GM12878 (cell line): Measurements from ENCODE around the gene SIRT7. TPM values are rescaled to one million over a fixed set of nuclear protein-coding genes. Genes with fewer than 3 reads are reported as not detected.

Experiments
- ESRRA ChIP-seq: IDR thresholded peaks from 2 replicates; pipeline ENCODE4 v1.6.1; 2012; ENCODE audit warnings: mild to moderate bottlenecking, low read length, improper control_type of control experiment
- IRF4 ChIP-seq: IDR thresholded peaks from 2 replicates; pipeline ENCODE4 v1.6.1; 2011; ENCODE audit warnings: low read depth, low read length
- KAT2A ChIP-seq: conservative IDR thresholded peaks from 2 replicates; pipeline ENCODE4 v1.6.1; 2011; ENCODE audit warnings: low read depth, low read length; ENCODE audit not compliant: control insufficient read depth
- MAX ChIP-seq: IDR thresholded peaks from 2 replicates; pipeline ENCODE4 v1.6.1; 2012; ENCODE audit warnings: low read depth, low read length, improper control_type of control experiment
- MTA2 ChIP-seq: fragments of 450-650 bp; IDR thresholded peaks from 2 replicates; pipeline ENCODE4 v1.6.1; 2016; ENCODE audit warnings: low read depth, mild to moderate bottlenecking, moderate library complexity
- NFYB ChIP-seq: IDR thresholded peaks from 2 replicates; pipeline ENCODE4 v1.6.1; 2011; ENCODE audit warnings: low read depth, mild to moderate bottlenecking, low read length, improper control_type of control experiment, moderate library complexity; ENCODE audit not compliant: insufficient read depth
- POLR2A ChIP-seq: IDR thresholded peaks from 2 replicates; pipeline ENCODE4 v1.6.1; 2011; ENCODE audit warnings: low read depth, mild to moderate bottlenecking, low read length
- REST ChIP-seq: IDR thresholded peaks from 2 replicates; pipeline ENCODE4 v1.6.1; 2012; ENCODE audit warnings: mild to moderate bottlenecking, low read depth, low read length
- SUZ12 ChIP-seq: fragments of 200-600 bp; sonication (generic); IDR thresholded peaks from one replicate; pipeline ENCODE4 v1.6.1; 2018; ENCODE audit warnings: antibody characterized with exemption, mild to moderate bottlenecking; ENCODE audit not compliant: unreplicated experiment
- TARDBP ChIP-seq: IDR thresholded peaks from 2 replicates; pipeline ENCODE4 v1.6.1; 2016; ENCODE audit warnings: borderline replicate concordance
- YY1 ChIP-seq: IDR thresholded peaks from 2 replicates; pipeline ENCODE4 v1.6.1; 2011; ENCODE audit warnings: low read depth, mild to moderate bottlenecking, low read length
- ZNF384 ChIP-seq: IDR thresholded peaks from 2 replicates; pipeline ENCODE4 v1.6.1; 2012; ENCODE audit warnings: low read depth, mild to moderate bottlenecking, low read length, improper control_type of control experiment, borderline replicate concordance
- ZZZ3 ChIP-seq: IDR thresholded peaks from 2 replicates; pipeline ENCODE4 v1.6.1; 2011; ENCODE audit warnings: low read depth; ENCODE audit not compliant: control insufficient read depth, insufficient read length
- polyA plus RNA-seq, 11 experiments: library from polyadenylated mRNA; depleted of rRNA in 4 of 11; unstranded in 6 of 11; stranded (reverse) in 5 of 11; fragments of >200 nt; fragmentation: Nextera tagmentation in 4 of 11; fragmentation: Illumina TruSeq in 1 of 11; extraction: Ambion mirVana in 4 of 11; extraction: Trizol in 1 of 11; gene quantifications; 1 replicate in 1 of 11; 2 replicates in 10 of 11; pipeline versions ENCODE4 v1.2.1 to v1.2.3, GENCODE V29; 2011 to 2016; ENCODE audit warnings: inconsistent platforms in 2 of 11, missing spikeins in 2 of 11, low read depth in 1 of 11
- total RNA-seq, 4 experiments: library from RNA; depleted of rRNA in 3 of 4; stranded (reverse); fragments of >200 nt in 3 of 4; fragmentation: Illumina TruSeq in 1 of 4; extraction: Trizol in 1 of 4; gene quantifications; 2 replicates each; pipeline versions ENCODE4 v1.2.1 to v1.2.3, GENCODE V29; 2013 to 2021

SIRT7 gene
- total and polyA plus RNA-seq, 10 of the 15 experiments (the other 5 are each of a cell fraction or from before 2014, with no cell fraction given) = 1.2 to 56.2 (median 22.7) TPM

- no peak for TF ChIP-seq REST
- TF ChIP-seq MTA2 = no peak
- no peak for TF ChIP-seq POLR2A
- no peak for TF ChIP-seq ZZZ3
- TF ChIP-seq MAX = no peak
- no peak for TF ChIP-seq NFYB
- TF ChIP-seq IRF4 = no peak
- no peak for TF ChIP-seq TARDBP
- TF ChIP-seq YY1 = no peak
- TF ChIP-seq SUZ12 = no peak
- TF ChIP-seq ZNF384 = no peak
- no peak for TF ChIP-seq KAT2A
- no peak for TF ChIP-seq ESRRA
- TF ChIP-seq, all 136 proteins: peak for 0
These were observed 29.6 kb downstream of the SIRT7 start (continued) for GRCh38 chr17:81888105-81888987.
